ENCODE measurements around the gene MEI1. TPM values are rescaled to one million over a fixed set of nuclear protein-coding genes. Genes with fewer than 3 reads are reported as not detected.

MEI1 gene
- total and polyA plus RNA-seq, 9 of the 15 experiments (the other 6 are each of a cell fraction or from before 2014, with no cell fraction given) = 0.08 to 0.68 (median 0.18) TPM; not detected in 2

DNA sequence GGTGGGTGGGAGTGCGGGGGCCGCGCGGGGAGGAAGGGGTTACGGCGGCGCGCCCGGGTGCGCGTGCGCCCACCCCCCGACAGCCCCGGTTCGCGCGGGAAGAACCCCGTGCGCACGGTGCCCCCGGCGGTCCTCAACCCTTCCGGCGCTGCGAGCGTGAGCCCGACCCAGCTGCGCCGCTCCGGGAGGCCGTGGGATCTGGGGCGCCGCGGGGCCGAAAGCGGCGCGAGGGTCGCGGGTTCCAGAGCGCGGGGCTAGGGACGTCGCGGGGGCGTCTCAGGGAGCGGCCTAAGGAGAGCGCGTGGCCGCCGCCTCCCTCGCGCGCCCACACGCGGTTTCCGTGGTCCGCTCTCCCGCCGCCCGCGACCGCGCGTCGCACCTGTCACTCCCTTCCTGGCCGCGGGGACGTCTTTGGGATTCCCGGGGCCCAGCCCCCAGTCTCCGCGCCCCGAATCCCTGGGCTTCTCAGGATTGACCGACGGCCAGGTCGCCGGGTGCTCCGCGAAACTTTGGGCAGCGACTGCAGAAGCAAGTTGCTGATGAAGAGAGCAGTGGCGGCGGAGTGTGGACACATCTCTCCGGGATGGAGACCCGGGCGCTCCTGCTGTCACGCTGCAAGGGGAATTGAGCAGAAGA lies 134.2 kb downstream of the MEI1 start (continued):
- TF ChIP-seq, protein P1, sequence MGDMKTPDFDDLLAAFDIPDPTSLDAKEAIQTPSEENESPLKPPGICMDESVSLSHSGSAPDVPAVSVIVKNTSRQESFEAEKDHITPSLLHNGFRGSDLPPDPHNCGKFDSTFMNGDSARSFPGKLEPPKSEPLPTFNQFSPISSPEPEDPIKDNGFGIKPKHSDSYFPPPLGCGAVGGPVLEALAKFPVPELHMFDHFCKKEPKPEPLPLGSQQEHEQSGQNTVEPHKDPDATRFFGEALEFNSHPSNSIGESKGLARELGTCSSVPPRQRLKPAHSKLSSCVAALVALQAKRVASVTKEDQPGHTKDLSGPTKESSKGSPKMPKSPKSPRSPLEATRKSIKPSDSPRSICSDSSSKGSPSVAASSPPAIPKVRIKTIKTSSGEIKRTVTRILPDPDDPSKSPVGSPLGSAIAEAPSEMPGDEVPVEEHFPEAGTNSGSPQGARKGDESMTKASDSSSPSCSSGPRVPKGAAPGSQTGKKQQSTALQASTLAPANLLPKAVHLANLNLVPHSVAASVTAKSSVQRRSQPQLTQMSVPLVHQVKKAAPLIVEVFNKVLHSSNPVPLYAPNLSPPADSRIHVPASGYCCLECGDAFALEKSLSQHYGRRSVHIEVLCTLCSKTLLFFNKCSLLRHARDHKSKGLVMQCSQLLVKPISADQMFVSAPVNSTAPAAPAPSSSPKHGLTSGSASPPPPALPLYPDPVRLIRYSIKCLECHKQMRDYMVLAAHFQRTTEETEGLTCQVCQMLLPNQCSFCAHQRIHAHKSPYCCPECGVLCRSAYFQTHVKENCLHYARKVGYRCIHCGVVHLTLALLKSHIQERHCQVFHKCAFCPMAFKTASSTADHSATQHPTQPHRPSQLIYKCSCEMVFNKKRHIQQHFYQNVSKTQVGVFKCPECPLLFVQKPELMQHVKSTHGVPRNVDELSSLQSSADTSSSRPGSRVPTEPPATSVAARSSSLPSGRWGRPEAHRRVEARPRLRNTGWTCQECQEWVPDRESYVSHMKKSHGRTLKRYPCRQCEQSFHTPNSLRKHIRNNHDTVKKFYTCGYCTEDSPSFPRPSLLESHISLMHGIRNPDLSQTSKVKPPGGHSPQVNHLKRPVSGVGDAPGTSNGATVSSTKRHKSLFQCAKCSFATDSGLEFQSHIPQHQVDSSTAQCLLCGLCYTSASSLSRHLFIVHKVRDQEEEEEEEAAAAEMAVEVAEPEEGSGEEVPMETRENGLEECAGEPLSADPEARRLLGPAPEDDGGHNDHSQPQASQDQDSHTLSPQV (IDR thresholded peaks at IDR 0.05) = peak; percentile 61; the same call in 1 of the 2 replicates
- no peak; the same call in 1 of the 2 replicates for TF ChIP-seq TGIF2 (CRISPR knock-in tag; IDR thresholded peaks at IDR 0.05)
- TF ChIP-seq ZNF584 (CRISPR knock-in tag; IDR thresholded peaks at IDR 0.05; ENCODE audit: low read depth) = no peak
- no peak for TF ChIP-seq POLR2B (IDR thresholded peaks at IDR 0.05; ENCODE audit: low read depth, partially characterized antibody)
- TF ChIP-seq RBBP5 (IDR thresholded peaks at IDR 0.05; ENCODE audit: borderline replicate concordance, insufficient read depth, low read length, poor library complexity, severe bottlenecking) = peak; percentile 5
- TF ChIP-seq ZC3H4 (CRISPR knock-in tag; IDR thresholded peaks at IDR 0.05; ENCODE audit: borderline replicate concordance) = 0 out of 2 replicates have a peak, but pooled peaks have one; percentile 23
- TF ChIP-seq, protein P2, sequence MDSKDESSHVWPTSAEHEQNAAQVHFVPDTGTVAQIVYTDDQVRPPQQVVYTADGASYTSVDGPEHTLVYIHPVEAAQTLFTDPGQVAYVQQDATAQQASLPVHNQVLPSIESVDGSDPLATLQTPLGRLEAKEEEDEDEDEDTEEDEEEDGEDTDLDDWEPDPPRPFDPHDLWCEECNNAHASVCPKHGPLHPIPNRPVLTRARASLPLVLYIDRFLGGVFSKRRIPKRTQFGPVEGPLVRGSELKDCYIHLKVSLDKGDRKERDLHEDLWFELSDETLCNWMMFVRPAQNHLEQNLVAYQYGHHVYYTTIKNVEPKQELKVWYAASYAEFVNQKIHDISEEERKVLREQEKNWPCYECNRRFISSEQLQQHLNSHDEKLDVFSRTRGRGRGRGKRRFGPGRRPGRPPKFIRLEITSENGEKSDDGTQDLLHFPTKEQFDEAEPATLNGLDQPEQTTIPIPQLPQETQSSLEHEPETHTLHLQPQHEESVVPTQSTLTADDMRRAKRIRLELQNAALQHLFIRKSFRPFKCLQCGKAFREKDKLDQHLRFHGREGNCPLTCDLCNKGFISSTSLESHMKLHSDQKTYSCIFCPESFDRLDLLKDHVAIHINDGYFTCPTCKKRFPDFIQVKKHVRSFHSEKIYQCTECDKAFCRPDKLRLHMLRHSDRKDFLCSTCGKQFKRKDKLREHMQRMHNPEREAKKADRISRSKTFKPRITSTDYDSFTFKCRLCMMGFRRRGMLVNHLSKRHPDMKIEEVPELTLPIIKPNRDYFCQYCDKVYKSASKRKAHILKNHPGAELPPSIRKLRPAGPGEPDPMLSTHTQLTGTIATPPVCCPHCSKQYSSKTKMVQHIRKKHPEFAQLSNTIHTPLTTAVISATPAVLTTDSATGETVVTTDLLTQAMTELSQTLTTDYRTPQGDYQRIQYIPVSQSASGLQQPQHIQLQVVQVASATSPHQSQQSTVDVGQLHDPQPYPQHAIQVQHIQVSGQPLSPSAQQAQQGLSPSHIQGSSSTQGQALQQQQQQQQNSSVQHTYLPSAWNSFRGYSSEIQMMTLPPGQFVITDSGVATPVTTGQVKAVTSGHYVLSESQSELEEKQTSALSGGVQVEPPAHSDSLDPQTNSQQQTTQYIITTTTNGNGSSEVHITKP (IDR thresholded peaks at IDR 0.05; ENCODE audit: partially characterized antibody) = no peak
- no peak for TF ChIP-seq KLF6 (CRISPR knock-in tag; IDR thresholded peaks at IDR 0.05; ENCODE audit: borderline replicate concordance)
- peak; percentile 65 for TF ChIP-seq RBFOX2 (IDR thresholded peaks at IDR 0.05; ENCODE audit: low read depth, low read length)
- TF ChIP-seq TEAD2 (tag; IDR thresholded peaks at IDR 0.05) = no peak
- no peak for TF ChIP-seq ZFPM2 (CRISPR knock-in tag; IDR thresholded peaks at IDR 0.05)
- no peak for TF ChIP-seq NR4A1 (CRISPR knock-in tag; IDR thresholded peaks at IDR 0.05)
- TF ChIP-seq NR4A1 (tag; IDR thresholded peaks at IDR 0.05) = no peak
- no peak for TF ChIP-seq FOXP4 (CRISPR knock-in tag; IDR thresholded peaks at IDR 0.05; ENCODE audit: borderline replicate concordance)
- TF ChIP-seq ZNF277 (CRISPR knock-in tag; IDR thresholded peaks at IDR 0.05; ENCODE audit: borderline replicate concordance) = no peak

All from K562 (cell line).